ENCODE results near the gene SEMA4C. TPM values are rescaled to one million over a fixed set of nuclear protein-coding genes. Genes with fewer than 3 reads are reported as not detected.

Gene SEMA4C
- total RNA-seq, 4 donors from 2014 or later: 3.6 to 23.9 (median 17.4) TPM

DNA sequence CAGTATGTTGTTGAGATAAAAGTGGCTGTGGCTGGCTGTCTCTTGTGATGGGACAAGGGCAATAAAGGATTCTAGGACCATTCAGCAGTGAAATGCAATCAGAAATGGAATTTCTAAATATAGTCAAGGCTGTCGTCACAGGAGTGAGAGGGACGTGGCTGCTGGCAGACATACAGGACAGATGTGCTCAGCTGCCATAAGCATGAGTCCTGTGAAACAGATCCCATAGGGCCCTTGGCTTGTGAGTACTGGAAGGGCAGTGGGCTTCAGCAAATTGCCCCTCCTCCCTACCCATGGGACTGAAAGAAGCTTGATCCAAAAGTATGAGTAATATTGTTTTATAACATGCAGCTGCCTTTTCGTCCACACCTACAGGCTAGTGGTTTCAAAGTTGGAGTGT is 58.0 kb downstream of the SEMA4C start:
- in situ Hi-C loops (cut with MboI; ENCODE audit: low pct_ligation_motif_present in 1 of 4, low pct_unique_long_range_greater_than_20kb in 1 of 4, low sequenced_read_pairs in 3 of 4): no loop called here
- Histone ChIP-seq H3K27me3 (no peaks in the 10 kb centered on the region), H3K36me3 (peaks cover 0 to 13% (median 5%) of the 10 kb centered on the region in 4 donors), H3K27ac (no peak overlapping the region), H3K4me3 (no peak overlapping the region), H3K4me1 (peaks cover 10 to 30% (median 11%) of the 10 kb centered on the region in 4 donors), H3K9me3 (no peaks in the 10 kb centered on the region)
- intact Hi-C loops (cut with DNase I; ENCODE audit: low total_unique reads): loop anchor here (10.0 kb wide), 1 partner anchor 47 kb away; the partner anchor contains the start of gene CNNM4
- peak; percentile 38 for DNase-seq
- TF ChIP-seq POLR2A (IDR thresholded peaks at IDR 0.05) (no peak), CTCF (IDR thresholded peaks at IDR 0.05) (no peak), POLR2AphosphoS5 (IDR thresholded peaks at IDR 0.05) (no peak), EP300 (IDR thresholded peaks at IDR 0.05; ENCODE audit: low read depth) (no peak)
- 34 to 38% methylated on average over 2 to 3 of the region's 3 CpGs for WGBS, 2 donors (ENCODE audit: low coverage in 1 of 2)

DNA sequence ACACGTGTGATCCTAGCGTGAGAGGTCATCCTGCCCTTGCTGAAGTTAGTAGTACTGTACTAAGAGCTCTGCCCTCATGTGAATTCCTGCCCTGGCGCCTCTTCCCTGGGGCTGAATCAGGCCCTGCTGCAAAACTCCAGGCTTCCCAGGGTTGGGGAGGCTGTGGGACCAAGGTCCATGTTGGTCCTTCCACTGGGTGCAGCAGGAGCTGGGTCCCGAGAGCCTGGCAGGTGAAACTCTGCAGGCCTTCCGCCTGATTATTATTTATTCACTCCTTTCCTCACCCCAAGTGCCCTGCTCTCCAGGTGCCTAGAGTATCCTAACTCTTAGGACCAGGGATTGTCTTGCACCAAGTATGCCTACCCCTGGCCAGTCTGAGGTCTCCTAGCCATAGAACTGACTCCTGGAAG is 59.1 kb downstream of the SEMA4C start:
- H3K27ac ChIP-seq: no peak overlapping the region
- intact Hi-C loops (cut with DNase I; ENCODE audit: low total_unique reads): loop anchor here (10.0 kb wide), 1 partner anchor 46 kb away; the partner anchor contains the start of gene CNNM4
- no peak for DNase-seq
- in situ Hi-C loops (cut with MboI; ENCODE audit: low pct_ligation_motif_present in 1 of 4, low pct_unique_long_range_greater_than_20kb in 1 of 4, low sequenced_read_pairs in 3 of 4): no loop called here
- 82 to 85% methylated on average over 2 to 5 of the region's 5 CpGs for WGBS, 2 donors (ENCODE audit: low coverage in 1 of 2)
- peaks cover 0 to 13% (median 5%) of the 10 kb centered on the region in 4 donors for H3K36me3 ChIP-seq
- no peaks in the 10 kb centered on the region for H3K9me3 ChIP-seq
- H3K4me3 ChIP-seq: no peak overlapping the region
- peaks cover 10 to 30% (median 11%) of the 10 kb centered on the region in 4 donors for H3K4me1 ChIP-seq
- TF ChIP-seq CTCF (IDR thresholded peaks at IDR 0.05) (no peak), EP300 (IDR thresholded peaks at IDR 0.05; ENCODE audit: low read depth) (no peak), POLR2AphosphoS5 (IDR thresholded peaks at IDR 0.05) (no peak), POLR2A (IDR thresholded peaks at IDR 0.05) (no peak)
- H3K27me3 ChIP-seq: no peaks in the 10 kb centered on the region

DNA sequence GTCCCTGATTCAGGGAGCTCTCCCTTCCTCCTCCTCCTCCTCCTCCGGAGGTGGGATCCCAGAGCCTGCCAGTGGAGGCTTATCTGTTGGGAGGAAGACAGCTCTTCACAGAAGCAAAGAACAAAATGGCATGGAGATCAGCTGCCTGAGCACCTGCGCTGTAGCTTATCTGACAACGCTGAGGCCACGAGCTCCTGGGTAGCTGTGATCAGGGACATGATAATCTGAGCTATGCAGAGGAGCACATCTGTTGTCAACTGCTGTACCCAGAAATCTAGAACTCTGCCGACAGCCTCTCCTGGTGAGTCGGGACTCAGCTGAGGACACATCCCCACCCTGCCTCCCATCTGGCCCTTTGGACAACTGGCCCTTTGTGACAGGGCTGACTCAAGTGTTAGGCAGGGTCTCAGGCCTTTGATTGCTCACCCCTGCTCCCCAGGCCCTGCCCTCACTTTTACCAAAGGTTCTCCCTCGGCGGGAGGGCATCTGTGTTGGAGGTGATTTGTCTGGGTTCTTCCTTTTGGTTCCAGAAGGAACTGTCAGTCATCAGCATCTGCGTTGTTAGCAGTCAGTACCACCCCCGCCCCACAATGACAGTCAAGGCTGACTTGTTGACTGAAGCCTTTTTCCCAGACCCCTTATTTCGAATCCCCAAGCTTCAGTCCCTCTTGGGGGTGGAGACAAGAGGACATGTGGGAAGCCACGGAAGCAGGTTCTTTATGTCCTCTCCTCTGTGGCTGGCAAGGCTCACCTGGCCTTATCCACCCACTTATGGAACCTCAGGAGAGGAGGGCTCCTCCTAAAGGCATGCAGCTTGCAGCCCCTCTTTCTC is 59.7 kb downstream of the SEMA4C start:
- intact Hi-C loops (cut with DNase I; ENCODE audit: low total_unique reads): loop anchor here (10.0 kb wide), 1 partner anchor 45 kb away; the partner anchor contains the start of gene CNNM4
- Histone ChIP-seq H3K27me3 (no peaks in the 10 kb centered on the region), H3K36me3 (peaks cover 0 to 13% (median 5%) of the 10 kb centered on the region in 4 donors), H3K27ac (no peak overlapping the region), H3K4me3 (no peak overlapping the region), H3K9me3 (no peaks in the 10 kb centered on the region), H3K4me1 (peaks cover 6 to 26% (median 9%) of the 10 kb centered on the region in 4 donors)
- DNase-seq: no peak
- WGBS, 2 donors (ENCODE audit: low coverage in 1 of 2): 89 to 96% methylated on average over 4 to 12 of the region's 12 CpGs
- in situ Hi-C loops (cut with MboI; ENCODE audit: low pct_ligation_motif_present in 1 of 4, low pct_unique_long_range_greater_than_20kb in 1 of 4, low sequenced_read_pairs in 3 of 4): no loop called here
- TF ChIP-seq CTCF (IDR thresholded peaks at IDR 0.05) (no peak), POLR2A (IDR thresholded peaks at IDR 0.05) (no peak)

Other genes starting within 250 kb of the SEMA4C start
- 10 to 100 TPM; 45.6 to 59.9 (median 53.4) TPM for gene KANSL3, start 231.8 kb downstream of the SEMA4C start, total RNA-seq
- not detected for gene FER1L5, start 227.3 kb downstream of the SEMA4C start, total RNA-seq
- gene LMAN2L, start 130.0 kb downstream of the SEMA4C start, total RNA-seq: 10 to 100 TPM; 16.7 to 27.3 (median 19.0) TPM
- gene CNNM4, start 109.2 kb downstream of the SEMA4C start, total RNA-seq: 100 to 1,000 TPM in 1 of 4 donors, 10 to 100 TPM in 3; 66.5 to 134 (median 85.7) TPM
- 10 to 100 TPM; 14.2 to 54.3 (median 22.3) TPM for gene CNNM3, start 53.8 kb downstream of the SEMA4C start, total RNA-seq
- 10 to 100 TPM in 1 of 4 donors, 1 to 10 TPM in 3; 4.1 to 22.7 (median 7.0) TPM for gene ANKRD23, start 26.1 kb downstream of the SEMA4C start, total RNA-seq
- gene ANKRD39, start 12.1 kb downstream of the SEMA4C start, total RNA-seq: 10 to 100 TPM in 3 of 4 donors, 1 to 10 TPM in 1; 9.7 to 55.3 (median 12.7) TPM
- gene FAM178B, start 116.5 kb upstream of the SEMA4C start, total RNA-seq: not detected
- 1 to 10 TPM in 3 of 4 donors, under 1 TPM in 1; 0.60 to 6.2 (median 3.7) TPM for gene FAHD2B, start 224.8 kb upstream of the SEMA4C start, total RNA-seq
- 10 to 100 TPM; 26.1 to 48.6 (median 42.7) TPM for gene ANKRD36, start 243.1 kb upstream of the SEMA4C start, total RNA-seq

All from transverse colon (tissue), 4 donors.